ENCODE data around the gene KPNA3. TPM values are rescaled to one million over a fixed set of nuclear protein-coding genes. Genes with fewer than 3 reads are reported as not detected.

KPNA3 gene
- polyA plus RNA-seq, 3 donors: 34.4 to 37.2 (median 36.3) TPM

DNA sequence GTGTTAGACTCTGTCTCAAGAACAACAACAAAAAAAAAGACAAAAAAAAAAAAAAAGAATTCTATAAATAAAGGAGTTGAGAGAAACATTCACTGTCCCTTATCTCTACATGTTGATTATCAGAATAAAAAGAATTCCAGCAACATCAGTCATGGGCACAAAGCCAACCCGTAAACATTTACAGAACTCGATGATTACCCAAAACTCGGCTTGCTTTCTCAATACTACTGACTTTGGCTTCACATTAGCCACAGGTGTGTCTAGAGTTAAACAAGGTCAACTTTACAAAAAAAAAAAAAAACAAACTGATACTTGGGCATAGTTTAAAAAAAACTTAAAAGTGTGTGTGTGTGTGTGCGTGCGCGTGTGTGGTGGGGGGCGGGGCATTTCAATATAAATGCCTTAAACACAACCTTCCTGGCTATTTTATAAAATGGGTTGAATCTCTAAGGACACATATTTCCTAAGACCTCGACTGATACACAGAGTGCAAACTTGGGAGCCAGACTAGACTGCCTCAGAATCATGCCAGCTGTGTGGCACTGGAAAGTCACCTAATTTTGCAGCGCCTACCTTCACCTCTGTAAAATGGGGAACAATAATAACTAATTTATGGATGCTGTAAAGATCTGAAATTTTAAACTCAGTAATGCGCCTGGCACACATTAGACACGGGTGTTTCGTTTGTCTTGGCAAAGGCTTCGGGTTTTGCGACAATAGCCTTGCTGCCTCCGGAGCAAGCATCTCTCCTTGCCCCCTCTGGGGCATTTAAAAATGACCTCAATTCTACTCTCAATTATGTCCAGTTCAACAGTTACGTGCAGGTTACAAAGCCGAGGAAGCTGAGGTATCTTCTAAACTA is 102.1 kb downstream of the KPNA3 start:
- no peak for DNase-seq (ENCODE audit: low read depth in 3 of 3, low spot score in 2 of 3)

DNA sequence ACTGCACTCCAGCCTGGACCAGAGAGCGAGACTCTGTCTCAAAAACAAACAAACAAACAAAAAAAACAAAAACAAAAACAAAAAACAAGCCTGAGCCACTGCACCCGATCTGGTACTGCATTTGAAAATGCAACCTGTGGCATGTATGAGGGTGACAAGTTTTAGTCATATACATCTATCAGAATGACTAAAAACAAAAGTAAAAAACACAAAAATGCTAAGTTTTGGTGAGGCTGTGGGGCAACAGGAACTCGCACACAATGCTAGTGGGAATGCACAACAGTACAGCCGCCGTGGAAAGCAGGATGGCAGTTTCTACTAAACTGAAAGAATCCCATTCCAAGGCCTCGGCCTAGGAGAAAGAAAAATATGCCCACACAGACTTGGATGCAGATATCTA is 109.0 kb downstream of the KPNA3 start:
- no peak for DNase-seq (ENCODE audit: low read depth in 3 of 3, low spot score in 2 of 3)

DNA sequence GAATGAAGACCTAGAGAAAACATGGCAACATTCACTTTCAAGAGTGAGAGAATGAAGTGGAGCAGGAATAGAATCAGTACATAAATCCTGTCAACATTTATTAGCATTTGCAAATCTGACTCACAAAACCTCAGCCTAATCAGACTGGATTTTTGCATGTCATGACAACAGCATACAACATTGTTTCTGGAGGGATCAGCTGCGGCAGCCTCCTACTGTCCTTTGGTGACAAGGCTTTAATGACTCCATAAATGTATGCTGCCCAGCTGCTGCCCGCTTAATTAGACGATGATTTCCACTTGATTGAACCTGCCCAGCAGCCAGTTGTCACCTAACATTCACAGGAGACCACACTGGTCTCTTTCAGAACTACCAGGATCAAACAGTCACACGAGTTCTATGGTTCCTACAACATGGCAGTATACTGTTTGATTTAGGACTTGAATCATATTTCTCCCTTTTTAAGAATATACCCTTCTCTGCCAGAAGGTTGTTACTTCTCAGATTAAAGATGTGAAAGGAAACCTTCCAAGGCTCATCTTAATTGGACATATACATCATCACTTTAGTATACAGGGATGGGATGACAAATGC is 110.5 kb downstream of the KPNA3 start:
- no peak for DNase-seq (ENCODE audit: low read depth in 3 of 3, low spot score in 2 of 3)

DNA sequence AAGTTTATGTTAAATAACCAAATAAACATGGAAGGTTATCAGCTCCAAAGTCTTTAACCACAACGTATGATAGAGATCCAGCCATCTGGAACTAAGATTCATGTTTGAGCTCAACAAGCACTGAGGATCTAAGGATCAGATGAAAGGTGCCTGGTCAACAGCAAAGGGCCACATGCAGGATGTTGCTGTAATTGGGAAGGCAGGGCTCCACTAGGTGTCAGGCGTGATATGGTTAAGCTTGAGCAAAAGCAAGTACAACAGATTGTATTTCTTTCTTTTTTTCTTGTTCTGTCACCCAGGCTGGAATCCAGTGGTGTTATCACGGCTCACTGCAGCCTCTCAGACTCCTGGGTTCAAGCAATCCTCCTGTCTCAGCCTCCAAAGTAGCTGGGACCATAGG is 113.2 kb downstream of the KPNA3 start:
- no peak for DNase-seq (ENCODE audit: low read depth in 3 of 3, low spot score in 2 of 3)

DNA sequence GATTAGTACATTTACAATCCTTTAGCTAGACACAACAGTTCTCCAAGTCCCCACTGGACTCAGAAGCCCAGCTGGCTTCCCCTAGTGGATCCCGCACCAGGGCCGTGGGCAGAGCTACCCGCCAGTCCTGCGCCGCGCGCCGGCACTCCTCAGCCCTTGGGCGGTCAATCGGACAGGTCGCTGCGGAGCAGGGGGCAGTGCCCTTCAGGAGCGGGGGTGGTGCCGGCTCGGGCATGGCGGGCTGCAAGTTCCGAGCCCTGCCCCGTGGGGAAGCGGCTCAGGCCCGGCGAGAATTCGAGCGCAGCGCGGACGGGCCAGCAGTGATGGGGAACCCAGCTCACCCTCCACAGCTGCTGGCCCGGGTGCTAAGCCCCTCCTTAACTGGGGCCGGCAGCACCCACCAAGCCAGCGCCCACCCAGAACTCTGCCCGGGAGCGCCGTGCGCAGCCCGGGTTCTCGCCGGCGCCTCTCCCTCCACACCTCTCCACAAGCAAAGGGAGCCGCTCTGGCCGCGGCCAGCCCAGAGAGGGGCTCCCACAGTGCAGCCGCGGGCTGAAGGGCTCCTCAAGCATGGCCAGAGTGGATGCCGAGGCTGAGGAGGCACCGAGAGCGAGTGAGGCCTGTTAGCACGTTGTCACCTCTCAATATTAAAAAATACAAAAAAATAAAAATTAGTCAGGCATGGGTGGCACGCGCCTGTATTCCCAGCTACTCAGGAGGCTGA is 114.1 kb downstream of the KPNA3 start:
- no peak for DNase-seq (ENCODE audit: low read depth in 3 of 3, low spot score in 2 of 3)

DNA sequence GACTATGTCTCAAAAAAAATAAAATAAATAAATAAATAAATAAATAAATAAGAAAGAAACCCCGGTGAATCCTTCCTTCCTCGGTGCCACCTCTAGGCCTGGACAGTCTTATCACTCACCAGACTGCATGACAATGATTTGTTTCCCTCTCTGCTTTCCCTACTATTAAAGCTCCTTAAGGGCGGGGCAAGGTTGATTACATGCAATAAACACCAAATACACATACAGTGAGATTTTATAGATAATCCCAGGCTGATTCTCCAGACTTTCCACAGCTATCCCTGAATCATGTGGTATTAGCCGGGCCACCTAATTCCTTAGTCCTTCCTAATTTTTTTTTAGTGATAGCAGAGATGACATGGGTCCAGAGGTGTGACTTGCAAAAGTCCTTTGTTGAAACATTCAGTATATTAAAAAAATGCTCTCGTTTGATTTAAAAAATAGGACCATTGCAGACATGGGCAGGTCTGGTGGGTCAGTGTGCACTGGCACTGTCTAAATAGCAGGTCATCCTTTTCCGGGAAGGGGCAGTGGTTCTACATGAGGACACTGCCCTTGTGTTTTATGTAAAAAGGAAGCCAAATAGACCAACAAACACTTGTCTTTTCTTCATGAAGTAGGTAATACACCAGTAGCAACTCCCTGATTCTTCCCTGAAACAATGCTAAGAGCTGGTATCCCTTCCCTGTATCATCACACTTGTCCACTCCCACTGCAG is 115.7 kb downstream of the KPNA3 start:
- no peak for DNase-seq (ENCODE audit: low read depth in 3 of 3, low spot score in 2 of 3)

DNA sequence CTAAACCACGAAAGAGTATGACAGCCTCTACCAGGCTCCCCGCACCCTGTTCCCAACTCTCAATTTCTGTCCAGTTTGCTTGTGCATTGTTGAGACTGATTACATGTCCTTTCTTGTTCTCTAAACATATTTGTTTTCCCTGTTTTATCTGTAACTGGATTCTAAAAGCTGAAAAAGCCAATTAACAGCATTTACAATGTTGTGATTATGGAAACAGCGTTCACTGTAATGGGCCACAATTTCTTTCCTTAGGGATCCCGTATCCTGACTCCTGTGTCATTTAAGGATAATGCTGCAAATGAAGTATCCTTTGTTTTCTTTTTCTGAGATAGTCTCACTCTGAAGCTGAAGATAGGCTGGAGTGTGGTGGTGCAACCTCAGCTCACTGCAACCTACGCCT is 121.7 kb downstream of the KPNA3 start:
- DNase-seq (ENCODE audit: low read depth in 3 of 3, low spot score in 2 of 3): no peak

DNA sequence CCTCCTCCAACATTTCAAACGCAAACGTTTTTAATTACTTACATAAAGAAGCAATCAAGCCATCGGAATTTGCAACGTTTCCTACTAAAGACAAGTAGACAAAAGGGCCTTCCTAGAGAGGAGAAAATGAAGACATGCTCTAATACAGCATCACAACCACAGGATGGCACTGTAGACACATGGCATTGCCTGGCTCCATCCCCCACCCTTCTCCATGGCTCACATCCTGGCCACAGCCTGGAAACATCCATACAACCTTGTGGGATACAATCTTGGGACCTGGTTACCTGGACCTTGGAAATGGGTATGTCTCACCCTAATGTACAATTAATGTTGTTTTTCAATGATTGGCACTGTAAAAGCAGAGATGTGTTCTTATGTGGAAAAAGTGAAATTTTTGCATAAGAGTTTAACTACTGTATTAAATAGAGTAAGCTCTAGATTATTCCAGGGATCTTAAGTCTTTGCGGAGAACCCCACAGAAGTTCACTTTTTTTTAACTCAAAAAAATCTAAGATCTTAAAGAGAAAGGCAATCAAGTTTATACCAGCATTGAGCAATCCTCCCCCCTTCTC is 122.7 kb downstream of the KPNA3 start:
- DNase-seq (ENCODE audit: low read depth in 3 of 3, low spot score in 2 of 3): peak in 1 of 3 donors; percentile 34

DNA sequence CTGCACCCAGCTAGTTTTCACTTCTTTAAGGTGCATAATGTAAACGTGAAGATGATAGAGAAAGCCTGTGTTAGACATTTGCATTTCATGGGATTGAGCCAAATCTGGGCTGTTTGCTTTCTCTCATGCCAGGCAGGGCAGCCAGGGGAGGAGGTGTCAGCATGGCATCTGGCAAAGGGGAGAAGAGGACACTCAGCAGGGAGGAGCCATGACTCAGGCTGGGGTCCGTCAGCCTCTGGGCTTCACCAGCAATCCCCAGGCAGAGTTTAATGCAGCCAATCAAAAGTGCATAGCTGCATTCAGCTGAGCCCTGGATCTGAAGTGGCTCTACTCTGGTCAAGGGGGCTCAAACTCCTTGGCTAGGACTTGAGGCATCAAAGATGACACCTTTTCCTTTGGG is 124.7 kb downstream of the KPNA3 start:
- DNase-seq (ENCODE audit: low read depth in 3 of 3, low spot score in 2 of 3): no peak

DNA sequence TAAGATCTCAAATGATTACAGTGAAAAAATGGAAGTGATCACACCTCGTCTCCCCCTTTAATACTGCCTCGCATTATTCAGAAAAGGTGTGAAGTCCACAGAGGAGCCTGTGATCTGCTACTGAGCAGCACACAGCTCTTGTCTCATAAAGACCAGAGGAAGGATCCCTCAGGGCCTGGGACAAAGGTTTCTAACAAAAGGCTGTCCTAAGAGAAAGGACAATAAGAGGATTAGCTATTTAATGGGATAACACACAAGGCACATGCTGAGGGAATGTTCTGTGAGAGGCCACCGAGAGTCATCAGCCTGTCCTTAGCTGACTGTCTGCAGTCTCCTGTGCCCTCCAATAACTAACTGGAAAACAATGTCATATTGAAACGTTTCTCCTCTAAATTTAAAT is 127.9 kb downstream of the KPNA3 start:
- DNase-seq (ENCODE audit: low read depth in 3 of 3, low spot score in 2 of 3): no peak

DNA sequence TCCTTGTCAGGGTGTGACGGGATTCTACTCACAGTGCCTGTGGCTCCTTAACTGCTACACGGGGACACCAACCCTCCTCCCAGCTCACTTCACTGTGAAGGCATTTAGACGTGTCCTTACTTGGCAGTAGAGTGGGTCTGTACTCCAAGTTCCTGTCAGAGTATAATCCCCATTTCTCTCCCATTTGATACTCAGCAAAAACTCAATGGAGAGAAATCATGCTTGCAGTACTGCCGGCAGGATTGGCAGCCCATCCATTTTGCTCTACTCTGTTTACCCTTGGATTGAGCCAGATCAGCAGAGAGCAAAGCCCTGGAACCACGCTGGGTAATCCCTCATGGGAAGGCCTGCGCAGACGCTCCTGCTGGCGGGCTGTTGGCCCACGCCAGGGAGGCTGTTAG is 135.2 kb downstream of the KPNA3 start:
- DNase-seq (ENCODE audit: low read depth in 3 of 3, low spot score in 2 of 3): no peak

DNA sequence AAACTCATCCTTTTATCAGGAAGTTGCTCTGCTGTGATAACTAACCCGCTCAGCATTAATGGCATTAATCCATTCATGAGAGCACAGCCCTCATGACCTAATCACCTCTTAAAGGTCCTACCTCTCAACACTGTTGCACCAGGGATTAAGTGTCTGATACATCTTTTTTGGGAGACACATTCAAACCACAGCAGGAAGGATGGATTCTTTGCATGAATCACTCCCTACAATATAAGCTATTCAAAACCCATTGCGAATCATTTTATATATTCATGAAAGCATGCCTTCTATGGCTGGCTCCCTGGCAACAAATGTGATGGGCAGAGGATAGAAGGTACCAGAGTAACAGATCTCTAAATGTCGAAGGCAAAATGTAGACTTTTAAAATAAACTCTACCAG is 136.6 kb downstream of the KPNA3 start:
- no peak for DNase-seq (ENCODE audit: low read depth in 3 of 3, low spot score in 2 of 3)

DNA sequence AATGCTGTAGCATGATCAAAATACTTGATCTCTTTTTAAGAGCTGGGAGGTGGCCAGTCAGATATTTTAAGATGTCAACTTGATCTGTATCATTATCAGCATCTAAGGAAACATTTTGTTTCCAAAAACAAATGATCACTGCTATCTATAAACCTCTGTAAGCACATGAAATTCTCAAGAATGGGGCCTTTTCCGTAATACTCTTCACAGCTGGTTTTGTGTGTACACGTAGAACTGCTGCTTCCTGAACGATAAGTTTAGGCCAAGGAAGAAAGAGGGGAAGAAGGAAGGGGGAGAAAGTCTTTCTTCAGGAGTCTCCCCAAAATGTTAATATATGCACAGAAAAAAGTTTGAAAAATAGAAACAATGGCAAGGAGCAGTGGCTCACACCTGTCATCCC is 138.5 kb downstream of the KPNA3 start:
- no peak for DNase-seq (ENCODE audit: low read depth in 3 of 3, low spot score in 2 of 3)

DNA sequence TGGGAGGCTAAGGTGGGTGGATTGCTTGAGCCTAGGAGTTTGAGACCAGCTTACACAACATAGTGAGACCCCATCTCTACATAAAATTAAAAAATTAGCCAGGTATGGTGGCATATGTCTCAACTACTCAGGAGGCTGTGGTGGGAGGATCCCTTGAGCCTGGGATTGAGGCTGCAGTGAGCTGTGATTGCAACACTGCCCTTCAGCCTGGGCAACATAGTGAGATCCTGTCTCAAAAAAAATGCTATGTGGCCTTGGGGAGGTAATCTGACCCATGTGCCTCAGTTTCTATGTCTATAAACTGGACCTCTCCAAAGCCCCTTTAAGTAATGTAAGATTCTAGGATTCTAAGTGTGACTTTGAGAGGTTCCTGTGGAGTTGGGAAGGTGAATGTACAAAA is 139.0 kb downstream of the KPNA3 start:
- no peak for DNase-seq (ENCODE audit: low read depth in 3 of 3, low spot score in 2 of 3)

DNA sequence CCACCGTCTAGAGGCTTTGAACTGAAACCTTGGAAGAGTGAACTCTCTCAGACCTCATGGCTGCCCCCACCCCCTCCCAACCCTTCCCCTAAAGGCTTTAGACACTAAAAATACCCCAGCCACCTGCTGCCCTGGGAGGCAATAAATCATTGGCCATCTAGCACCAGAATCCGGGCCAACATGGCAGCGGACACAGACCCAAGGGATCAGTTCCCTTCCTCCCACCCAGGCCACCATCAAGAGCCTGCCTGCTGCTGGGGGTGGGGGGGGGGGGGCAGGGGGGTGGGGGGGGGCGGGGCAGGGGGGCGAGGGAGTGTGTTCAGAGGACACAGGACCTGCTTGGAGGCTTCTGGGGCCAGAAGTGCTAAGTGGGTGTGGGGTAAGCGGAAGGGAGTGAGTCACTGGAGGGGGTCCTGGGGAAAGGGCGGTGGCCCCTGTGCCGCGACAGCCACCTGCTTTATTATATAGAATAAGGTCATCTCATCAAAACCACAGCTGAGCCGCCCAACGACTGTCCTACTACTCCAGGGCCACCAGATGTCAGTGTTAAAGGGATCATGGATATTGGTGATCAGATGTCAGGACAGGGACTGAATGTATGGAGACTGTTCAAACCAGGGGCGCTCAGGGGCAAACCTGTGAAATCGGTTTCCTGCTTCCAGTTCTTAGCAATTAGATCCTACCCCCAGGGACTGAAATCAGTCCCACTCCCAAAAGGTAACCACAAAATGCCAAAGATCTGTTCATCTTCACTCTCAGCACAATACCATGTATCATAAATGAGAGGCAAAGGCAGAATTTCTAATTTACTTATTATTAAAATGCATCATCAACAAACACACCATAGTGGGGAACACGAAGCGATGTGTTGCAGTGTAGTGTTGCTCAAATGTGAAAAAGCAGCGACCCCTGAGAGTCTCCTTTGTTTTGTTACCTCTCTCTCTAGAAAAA is 139.9 kb downstream of the KPNA3 start:
- peak in 1 of 3 donors; percentile 17 for DNase-seq (ENCODE audit: low read depth in 3 of 3, low spot score in 2 of 3)

DNA sequence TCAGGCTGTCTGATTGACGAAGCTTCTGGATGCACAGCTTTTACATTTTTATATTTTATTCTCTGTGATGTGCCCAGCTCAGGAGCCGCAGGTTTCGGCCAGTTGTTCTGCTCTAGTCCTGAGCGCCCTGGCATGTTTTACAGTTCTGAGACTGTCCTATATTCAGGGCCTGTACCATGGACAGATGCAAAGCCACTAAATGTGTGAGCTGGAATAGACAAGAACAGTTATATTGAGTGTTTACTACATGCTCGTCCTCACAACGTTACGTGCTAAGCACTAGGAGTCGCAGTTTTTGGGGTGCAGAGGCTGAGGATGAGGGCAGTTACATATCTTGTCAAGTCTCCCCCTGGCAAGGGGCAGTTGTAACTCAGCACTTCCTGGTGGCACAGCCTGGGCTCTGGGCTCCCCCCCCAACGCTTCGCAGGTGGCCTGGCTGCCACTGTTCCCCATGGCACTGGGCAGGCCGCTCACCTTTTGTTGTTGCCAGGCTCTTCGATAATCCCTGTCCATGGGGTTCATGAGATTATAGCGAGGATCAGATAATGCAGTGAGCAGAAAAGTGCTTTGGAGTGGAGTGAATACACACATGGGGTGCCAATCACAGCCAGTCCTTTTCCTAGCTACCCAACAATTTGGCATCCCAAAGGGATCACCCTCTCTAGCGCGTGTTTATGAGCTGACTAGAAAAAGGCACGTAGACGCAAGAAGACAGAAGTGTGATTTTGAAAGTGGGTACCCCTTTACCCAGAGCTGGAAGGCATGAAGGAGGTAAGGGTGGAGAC is 140.7 kb downstream of the KPNA3 start:
- DNase-seq (ENCODE audit: low read depth in 3 of 3, low spot score in 2 of 3): no peak

DNA sequence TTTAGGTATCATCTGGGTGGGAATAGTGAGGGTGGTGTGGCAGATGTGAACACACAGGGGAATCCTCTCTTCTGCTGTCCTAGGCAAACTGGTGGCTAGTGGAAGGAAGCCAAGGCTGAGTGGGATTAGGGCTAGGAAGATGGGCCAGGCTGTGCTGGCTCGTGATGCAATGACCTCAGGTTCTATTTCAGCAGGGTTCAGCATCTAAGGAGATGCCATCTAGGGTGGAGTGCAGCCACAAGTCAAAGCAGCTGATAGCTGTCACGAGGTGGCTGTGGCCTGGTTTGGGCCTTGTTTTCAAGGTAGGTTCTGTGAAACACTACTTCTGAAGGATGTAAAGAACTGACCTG is 142.5 kb downstream of the KPNA3 start:
- DNase-seq (ENCODE audit: low read depth in 3 of 3, low spot score in 2 of 3): no peak
